OCI-LY7 (cell line): ENCODE results near the gene ANKRD33B. TPM values are rescaled to one million over a fixed set of nuclear protein-coding genes. Genes with fewer than 3 reads are reported as not detected.

ENCODE experiments used
- BruUV-seq: library from RNA; stranded (reverse); fragments of 400-500 nt; replicated peaks from 2 replicates; lab custom pipeline; 2021; lab: Mats Ljungman, UMichigan
- CTCF ChIA-PET: fragments of 300-600 bp; sonication (Branson Sonifier 250); formaldehyde crosslinking; loops from one replicate; lab custom pipeline; 2022; ENCODE audit warnings: antibody characterized with exemption; ENCODE audit not compliant: unreplicated experiment; lab: Charles Lee
- POLR2A ChIA-PET: fragments of 300-600 bp; sonication (Branson Sonifier 250); formaldehyde crosslinking; loops from one replicate; lab custom pipeline; 2022; ENCODE audit warnings: antibody characterized with exemption; lab: Charles Lee
- DNase-seq: peaks from one replicate; pipeline ENCODE4 v3.0.0-alpha.2; 2015; ENCODE audit warnings: low spot score
- H2AFZ ChIP-seq: fragments of 200-600 bp; sonication (generic), shearing (Covaris generic); 2 replicates; pipeline ENCODE4 v1.6.1; 2014; ENCODE audit warnings: mild to moderate bottlenecking, antibody characterized with exemption, low read length, moderate library complexity
- H3K27ac ChIP-seq: fragments of 200-600 bp; sonication (generic); 2 replicates; pipeline ENCODE4 v1.5.1; 2014; ENCODE audit warnings: mixed run types, low read depth, mild to moderate bottlenecking, moderate library complexity, low read length, inconsistent platforms; ENCODE audit not compliant: poor library complexity, severe bottlenecking
- H3K36me3 ChIP-seq: fragments of 200-600 bp; sonication (generic); 2 replicates; pipeline ENCODE4 v1.6.1; 2014; ENCODE audit warnings: mild to moderate bottlenecking, antibody characterized with exemption, low read length, moderate library complexity, mixed read lengths; ENCODE audit not compliant: insufficient read depth
- H3K4me1 ChIP-seq: fragments of 200-600 bp; sonication (generic); 2 replicates; pipeline ENCODE4 v1.5.1; 2014; ENCODE audit warnings: mild to moderate bottlenecking, low read length; ENCODE audit not compliant: insufficient read depth, poor library complexity, severe bottlenecking
- H3K4me2 ChIP-seq: fragments of 200-600 bp; sonication (generic); 2 replicates; pipeline ENCODE4 v1.6.1; 2014; ENCODE audit warnings: mild to moderate bottlenecking, low read length
- H3K4me3 ChIP-seq: fragments of 200-600 bp; sonication (generic); 2 replicates; pipeline ENCODE4 v1.5.1; 2014; ENCODE audit warnings: mild to moderate bottlenecking, low read depth, low read length; ENCODE audit not compliant: poor library complexity, severe bottlenecking
- H3K79me2 ChIP-seq: fragments of 200-600 bp; sonication (generic); 2 replicates; pipeline ENCODE4 v1.6.1; 2016; ENCODE audit warnings: low read depth, mild to moderate bottlenecking, low read length, moderate library complexity, mixed read lengths; ENCODE audit not compliant: insufficient read depth
- H3K9me2 ChIP-seq: fragments of 200-600 bp; sonication (generic); 2 replicates; pipeline ENCODE4 v1.6.1; 2016; ENCODE audit warnings: mild to moderate bottlenecking, low read length, mixed read lengths; ENCODE audit not compliant: insufficient read depth
- H3K9me3 ChIP-seq: fragments of 200-600 bp; sonication (generic); 2 replicates; pipeline ENCODE4 v1.6.1; 2014; ENCODE audit warnings: mild to moderate bottlenecking, mixed run types, low read length, mixed read lengths
- H4K20me1 ChIP-seq: fragments of 200-600 bp; sonication (generic); 2 replicates; pipeline ENCODE4 v1.6.1; 2014; ENCODE audit warnings: mild to moderate bottlenecking, antibody characterized with exemption, low read length, moderate library complexity, mixed read lengths; ENCODE audit not compliant: insufficient read depth
- CTCF ChIP-seq: fragments of 200-600 bp; sonication (generic); conservative IDR thresholded peaks from 2 replicates; pipeline ENCODE4 v1.5.1; 2014; ENCODE audit warnings: mild to moderate bottlenecking, antibody characterized with exemption, low read length, moderate library complexity, mixed read lengths
- EZH2phosphoT487 ChIP-seq: fragments of 200-600 bp; sonication (generic); IDR thresholded peaks from 2 replicates; pipeline ENCODE4 v1.6.1; 2018; ENCODE audit warnings: low read depth, borderline replicate concordance, mild to moderate bottlenecking, mixed run types, antibody characterized with exemption, low read length, moderate library complexity, mixed read lengths
- intact Hi-C: fragments of 100-400 bp; cut with micrococcal nuclease; formaldehyde crosslinking; loops from one replicate; pipeline ENCODE4 v1.10.0; 2022; ENCODE audit not compliant: unreplicated experiment
- total RNA-seq, 2 experiments: library from RNA; depleted of rRNA in 1 of 2; stranded (reverse); fragments of >200 nt in 1 of 2; shearing (Covaris generic) in 1 of 2; gene quantifications; 2 replicates each; pipeline ENCODE4 v1.2.3, GENCODE V29; 2014 to 2022

The ANKRD33B gene
- total RNA-seq, 2 experiments from 2014 or later: 5.6 to 11.4 TPM

- Histone ChIP-seq H3K9me2 (no peaks in the 10 kb centered on the region), H4K20me1 (no peaks in the 10 kb centered on the region), H3K4me2 (no peak overlapping the region), H3K4me1 (no peaks in the 10 kb centered on the region), H3K27ac (no peak overlapping the region), H3K9me3 (no peaks in the 10 kb centered on the region), H3K36me3 (no peaks in the 10 kb centered on the region), H2AFZ (no peak overlapping the region), H3K79me2 (no peaks in the 10 kb centered on the region), H3K4me3 (no peak overlapping the region)
- intact Hi-C loops: no loop called here
- POLR2A ChIA-PET: no interaction called here
- TF ChIP-seq CTCF (no peak), EZH2phosphoT487 (no peak)
- CTCF ChIA-PET: no interaction called here
- BruUV-seq: no TSS peak
- no peak for DNase-seq
These were observed 97.0 kb downstream of the ANKRD33B start for GRCh38 chr5:10660720-10661387.

GRCh38 chr5:10661401-10661800, 97.5 kb downstream of the ANKRD33B start:
- H4K20me1 ChIP-seq: no peaks in the 10 kb centered on the region
- H3K4me1 ChIP-seq: no peaks in the 10 kb centered on the region
- DNase-seq: no peak
- no peaks in the 10 kb centered on the region for H3K9me2 ChIP-seq
- no peaks in the 10 kb centered on the region for H3K36me3 ChIP-seq
- BruUV-seq: no TSS peak
- CTCF ChIA-PET: no interaction called here
- H3K4me3 ChIP-seq: no peak overlapping the region
- no peaks in the 10 kb centered on the region for H3K79me2 ChIP-seq
- no peaks in the 10 kb centered on the region for H3K9me3 ChIP-seq
- no peak overlapping the region for H3K27ac ChIP-seq
- no peak for TF ChIP-seq EZH2phosphoT487
- TF ChIP-seq CTCF: no peak
- H2AFZ ChIP-seq: no peak overlapping the region
- H3K4me2 ChIP-seq: no peak overlapping the region
- POLR2A ChIA-PET: no interaction called here
- intact Hi-C loops: no loop called here

GRCh38 chr5:10662083-10662482, 98.2 kb downstream of the ANKRD33B start:
- no TSS peak for BruUV-seq
- CTCF ChIA-PET: interaction anchor here (0.6 kb wide), 1 partner anchor 10 kb away, joined by 3 read pairs; no protein-coding TSS in a partner anchor

More at GRCh38 chr5:10662083-10662482, 98.2 kb downstream of the ANKRD33B start:
- H3K79me2 ChIP-seq: no peaks in the 10 kb centered on the region
- no peaks in the 10 kb centered on the region for H3K9me2 ChIP-seq
- DNase-seq: no peak
- H3K9me3 ChIP-seq: no peaks in the 10 kb centered on the region
- intact Hi-C loops: no loop called here
- POLR2A ChIA-PET: no interaction called here
- H3K4me1 ChIP-seq: no peaks in the 10 kb centered on the region
- TF ChIP-seq CTCF: no peak
- no peak for TF ChIP-seq EZH2phosphoT487
- no peaks in the 10 kb centered on the region for H4K20me1 ChIP-seq
- H3K36me3 ChIP-seq: no peaks in the 10 kb centered on the region
- H3K4me3 ChIP-seq: no peak overlapping the region
- H2AFZ ChIP-seq: no peak overlapping the region
- no peak overlapping the region for H3K4me2 ChIP-seq
- no peak overlapping the region for H3K27ac ChIP-seq
